Activated CD4-positive, alpha-beta T cell treated with anti-CD3 and anti-CD28 coated beads, Interleukin-10, Interleukin-2, amounts not matched to agents 100 ng/mL and 50 ng/mL, durations not matched to agents 16 hours and 8 hours (primary cell): ENCODE results near the gene ZCWPW1.
"Not testable (repeated sequence)": the region's sequence is repeated elsewhere in the genome, so short reads cannot be mapped to it uniquely, and the experiment has no call there.

Source experiments
- DNase-seq: peaks from one replicate; pipeline ENCODE4 v3.0.0-alpha.2; 2020

The ZCWPW1 gene

GRCh38 chr7:100453854-100454253 lies 25.4 kb upstream of the ZCWPW1 start:
- DNase-seq, result not testable (repeated sequence)

- DNase-seq, result no peak
Observed at GRCh38 chr7:100452513-100452912, 24.0 kb upstream of the ZCWPW1 start.

- no peak for DNase-seq
Observed at GRCh38 chr7:100449190-100449795, 20.8 kb upstream of the ZCWPW1 start.

GRCh38 chr7:100447363-100447762 lies 18.9 kb upstream of the ZCWPW1 start:
- DNase-seq, result not testable (repeated sequence)

GRCh38 chr7:100446040-100446439 lies 17.5 kb upstream of the ZCWPW1 start:
- no peak for DNase-seq

DNA sequence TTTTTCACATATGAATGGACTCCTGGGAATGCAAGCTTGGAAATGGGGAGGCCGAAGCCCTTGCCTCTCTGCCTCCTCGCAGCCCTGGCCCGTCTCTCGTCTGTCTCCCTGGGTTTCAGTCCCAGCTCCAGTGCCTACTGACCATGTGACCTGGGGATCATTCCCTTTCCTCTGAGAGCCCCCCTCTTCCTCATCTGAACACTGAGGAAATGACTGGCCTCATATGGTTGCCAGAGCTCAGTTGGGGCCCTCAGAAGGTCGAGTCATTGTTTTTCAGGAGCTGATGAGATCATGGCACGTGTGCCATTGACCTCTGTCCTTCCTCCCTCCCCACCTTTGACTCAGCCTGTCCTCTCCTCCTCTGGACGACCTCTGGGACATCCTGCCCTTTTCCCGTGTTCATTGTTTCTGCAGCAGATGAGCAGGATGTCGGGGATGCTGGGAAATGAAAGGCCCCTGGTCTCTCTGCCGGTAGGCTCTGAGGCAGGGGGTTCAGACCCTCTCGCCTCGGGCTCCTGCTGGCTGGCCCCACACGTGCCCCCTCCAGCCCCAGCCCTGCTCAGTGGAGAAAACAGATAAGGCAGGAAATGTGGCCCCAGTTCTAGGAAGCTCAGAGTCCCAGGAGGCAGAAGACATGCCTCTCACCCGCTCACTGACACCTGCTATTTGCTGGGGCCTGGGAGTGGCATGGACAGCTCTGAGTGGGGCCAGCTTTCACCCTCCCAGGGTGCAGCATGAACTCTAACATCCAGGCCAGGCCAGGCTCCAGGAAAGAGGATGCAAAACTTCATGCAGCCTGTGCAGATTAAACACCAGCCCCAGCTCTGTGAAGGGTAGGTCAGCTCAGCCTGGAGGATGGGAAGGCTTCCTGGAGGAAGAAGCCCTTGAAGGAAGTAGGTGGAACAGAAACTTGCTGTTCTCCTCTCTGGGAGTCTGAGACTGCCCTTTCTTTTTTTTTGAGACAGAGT lies 16.1 kb upstream of the ZCWPW1 start:
- DNase-seq, result no peak

DNA sequence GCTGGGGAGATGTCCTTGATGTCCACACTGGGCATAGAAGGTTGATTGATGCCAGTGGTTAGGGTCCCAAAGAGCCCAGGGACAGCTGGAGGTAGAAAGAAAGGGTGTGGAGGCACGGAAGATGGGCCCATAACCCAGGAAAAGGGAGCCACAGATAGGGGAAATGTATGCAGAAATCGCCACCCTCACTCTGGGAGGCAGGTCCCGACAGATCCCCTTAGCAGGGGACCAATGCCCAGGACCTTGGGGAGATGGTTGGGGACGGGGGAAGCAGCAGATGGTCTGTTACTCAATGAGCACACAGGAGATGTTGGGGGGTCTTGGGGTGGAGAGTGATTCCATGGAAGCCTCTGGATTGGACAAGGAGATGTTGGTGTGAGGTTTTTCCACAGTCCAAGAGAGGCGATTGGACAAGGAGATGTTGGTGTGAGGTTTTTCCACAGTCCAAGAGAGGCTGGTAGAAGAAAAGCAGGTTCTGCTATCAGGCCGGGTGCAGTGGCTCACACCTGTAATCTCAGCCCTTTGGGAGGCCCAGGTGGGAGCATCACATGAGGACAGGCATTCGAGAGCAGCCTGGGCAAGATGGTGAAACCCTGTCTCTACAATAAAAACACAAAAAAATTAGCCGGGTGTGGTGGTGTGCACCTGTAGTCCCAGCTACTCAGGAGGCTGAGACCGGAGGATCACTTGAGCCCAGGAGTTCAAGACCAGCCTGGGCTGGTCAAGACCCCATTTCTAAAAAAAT lies 14.8 kb upstream of the ZCWPW1 start:
- no peak for DNase-seq

DNA sequence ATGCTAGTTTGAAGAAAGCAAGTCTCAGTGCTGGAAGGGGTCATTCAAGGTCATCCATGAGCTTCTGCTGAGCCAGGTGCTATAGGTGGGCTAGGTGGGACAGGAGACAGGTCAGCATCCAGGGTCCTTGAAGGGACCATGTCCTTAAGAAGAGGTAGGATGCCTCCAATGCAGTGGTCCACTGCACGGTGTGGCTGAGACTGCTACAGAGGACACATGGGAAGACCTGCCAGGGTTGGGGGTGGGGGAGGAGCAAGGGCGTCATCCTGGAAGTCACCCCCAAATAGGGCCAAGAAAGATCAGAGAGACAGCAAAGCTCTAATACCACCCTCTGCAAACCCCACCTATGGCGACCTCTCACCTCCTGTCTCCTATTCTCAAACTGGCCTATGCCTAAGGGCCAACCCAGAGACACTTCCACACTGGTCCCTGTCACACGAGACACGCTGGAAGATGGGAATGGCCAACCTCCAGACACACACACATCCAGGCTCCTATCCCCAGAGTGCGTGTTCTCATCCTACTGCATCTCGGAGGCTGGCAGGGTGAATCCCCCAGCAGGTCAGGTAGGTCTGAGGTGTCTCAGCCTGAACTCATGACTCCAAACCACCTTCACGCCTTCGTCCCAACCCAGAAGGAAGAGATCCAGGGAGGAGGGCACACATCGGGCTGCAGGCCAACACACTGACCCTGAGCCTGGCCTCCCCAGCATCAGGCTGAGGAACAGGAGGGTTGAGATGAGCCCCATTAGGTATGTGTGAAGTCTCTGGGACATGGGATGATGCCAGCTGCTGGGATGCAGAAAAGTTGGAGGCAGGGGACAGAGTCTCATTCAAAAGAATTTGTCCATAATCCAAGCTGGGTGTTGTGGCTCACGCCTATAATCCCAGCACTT lies 13.4 kb upstream of the ZCWPW1 start:
- DNase-seq, result no peak

DNA sequence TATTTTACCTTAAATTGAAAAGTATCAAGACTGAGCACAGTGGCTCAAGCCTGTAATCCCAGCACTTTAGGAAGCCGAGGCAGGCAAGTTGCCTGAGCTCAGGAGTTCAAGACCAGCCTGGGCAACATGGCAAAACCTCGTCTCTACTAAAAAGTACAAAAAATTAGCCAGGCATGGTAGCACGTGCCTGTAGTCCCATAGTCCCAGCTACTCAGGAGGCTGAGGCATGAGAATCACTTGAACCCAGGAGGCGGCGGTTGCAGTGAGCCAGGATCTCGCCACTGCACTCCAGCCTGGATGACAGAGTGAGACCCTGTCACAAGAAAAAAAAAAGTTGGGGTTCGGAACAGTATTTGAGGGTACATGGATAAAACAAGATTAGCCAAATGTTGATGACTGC lies 10.7 kb upstream of the ZCWPW1 start:
- not testable (repeated sequence) for DNase-seq

- DNase-seq, result not testable (repeated sequence)
Observed at GRCh38 chr7:100438731-100439130, 10.2 kb upstream of the ZCWPW1 start.

DNA sequence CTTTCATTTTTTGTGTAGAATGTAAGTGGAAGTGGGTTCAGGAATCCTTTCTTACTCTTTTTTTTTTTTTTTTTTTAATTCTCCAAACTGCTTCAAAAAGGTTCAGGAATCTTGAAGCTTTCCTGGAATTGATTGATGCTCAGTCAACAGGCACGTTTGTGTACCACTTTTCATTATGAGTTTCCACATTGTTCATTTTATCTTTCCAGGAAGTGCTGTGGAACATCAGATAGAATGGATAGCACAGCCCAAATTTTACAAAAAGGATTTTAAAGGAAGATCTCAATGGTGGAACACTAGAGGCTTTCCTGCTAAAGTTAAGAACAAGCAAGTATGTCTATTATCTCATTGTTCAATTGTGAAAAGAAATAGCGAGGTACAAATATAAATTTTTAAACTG lies 9.7 kb upstream of the ZCWPW1 start:
- no peak for DNase-seq

DNA sequence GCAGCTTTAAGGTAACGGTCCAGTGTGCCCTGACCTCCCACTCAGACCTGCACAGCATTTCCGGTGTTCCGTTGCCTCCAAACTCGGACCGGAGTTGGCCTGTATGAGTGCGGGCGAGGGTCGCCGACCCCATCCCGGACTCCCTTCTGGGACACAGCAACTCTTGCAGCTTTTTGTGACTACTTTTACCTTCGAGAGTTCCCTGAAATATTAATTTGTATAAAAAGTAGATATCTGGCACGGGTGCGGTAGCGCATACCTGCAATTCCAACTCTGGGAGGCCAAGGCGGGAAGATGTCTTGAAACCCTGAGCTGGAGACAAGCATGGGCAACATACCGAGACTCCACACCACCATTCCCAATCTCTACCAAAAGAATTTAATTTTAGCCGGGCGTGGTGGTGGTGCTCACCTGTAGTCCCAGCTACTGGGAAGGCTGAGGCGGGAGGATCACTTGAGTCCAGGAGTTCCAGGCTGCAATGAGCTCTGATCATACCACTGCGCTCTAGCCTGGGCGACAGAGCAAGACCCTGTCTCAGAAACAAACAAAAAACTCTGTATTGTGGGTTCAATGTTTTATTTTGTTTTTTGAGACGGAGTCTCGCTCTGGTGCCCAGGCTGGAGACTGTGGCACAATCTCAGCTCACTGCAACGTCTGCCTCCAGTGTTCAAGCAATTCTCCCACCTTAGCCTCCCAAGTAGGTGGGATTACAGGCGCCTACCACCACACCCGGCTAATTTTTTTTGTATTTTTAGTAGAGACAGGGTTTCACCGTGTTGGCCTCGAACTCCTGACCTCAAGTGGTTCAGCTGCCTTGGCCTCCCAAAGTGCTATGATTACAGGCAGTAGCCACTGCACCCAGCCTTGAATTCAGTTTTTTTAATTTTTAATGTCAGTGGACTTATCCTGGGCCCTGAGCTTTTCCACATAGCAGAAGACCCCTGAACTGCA lies 8.9 kb upstream of the ZCWPW1 start:
- no peak for DNase-seq

- DNase-seq, result peak; percentile 59
Observed at GRCh38 chr7:100435401-100436304, 7.2 kb upstream of the ZCWPW1 start.

DNA sequence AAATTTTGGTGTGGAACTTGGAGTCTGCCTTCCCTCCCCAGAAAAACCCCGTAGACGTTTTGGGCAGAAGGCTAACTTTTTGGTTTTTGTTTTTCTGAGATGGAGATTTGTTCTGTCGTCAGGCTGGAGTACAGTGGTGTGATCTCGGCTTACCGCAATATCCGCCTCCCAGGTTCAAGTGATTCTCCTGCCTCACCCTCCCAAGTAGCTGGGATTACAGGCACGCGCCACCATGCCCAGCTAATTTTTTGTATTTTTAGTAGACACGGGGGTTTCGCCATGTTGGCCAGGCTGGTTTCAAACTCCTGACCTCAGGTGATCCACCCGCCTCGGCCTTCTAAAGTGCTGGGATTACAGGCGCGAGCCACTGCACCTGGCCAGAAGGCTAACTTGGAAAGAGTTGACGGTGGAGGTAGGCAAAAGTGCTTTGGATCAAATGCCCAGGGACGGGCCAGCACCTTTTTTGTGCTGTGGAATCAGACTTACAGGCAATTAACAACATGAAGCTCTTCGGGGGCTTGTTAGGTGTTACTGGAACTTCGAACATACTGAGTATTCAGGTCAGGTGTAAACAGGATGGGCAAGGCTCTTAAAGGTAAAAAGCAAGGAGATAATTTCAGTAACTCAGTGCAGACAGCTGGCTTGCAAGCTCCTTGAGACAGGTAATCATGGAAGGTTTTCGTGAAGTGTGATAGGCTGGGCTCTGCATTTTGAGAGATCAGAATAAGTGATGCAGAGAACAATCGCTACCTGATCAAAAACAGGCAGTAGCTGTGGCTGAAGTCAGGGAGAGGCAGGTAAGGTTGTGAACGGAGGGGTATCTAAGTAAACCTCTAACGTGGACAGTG lies 6.0 kb upstream of the ZCWPW1 start:
- DNase-seq, result no peak

- DNase-seq, result no peak
Observed at GRCh38 chr7:100433592-100434296, 5.2 kb upstream of the ZCWPW1 start.

- DNase-seq, result no peak
Observed at GRCh38 chr7:100433276-100433591, 4.7 kb upstream of the ZCWPW1 start.

- DNase-seq, result no peak
Observed at GRCh38 chr7:100432621-100433275, 4.2 kb upstream of the ZCWPW1 start.

DNA sequence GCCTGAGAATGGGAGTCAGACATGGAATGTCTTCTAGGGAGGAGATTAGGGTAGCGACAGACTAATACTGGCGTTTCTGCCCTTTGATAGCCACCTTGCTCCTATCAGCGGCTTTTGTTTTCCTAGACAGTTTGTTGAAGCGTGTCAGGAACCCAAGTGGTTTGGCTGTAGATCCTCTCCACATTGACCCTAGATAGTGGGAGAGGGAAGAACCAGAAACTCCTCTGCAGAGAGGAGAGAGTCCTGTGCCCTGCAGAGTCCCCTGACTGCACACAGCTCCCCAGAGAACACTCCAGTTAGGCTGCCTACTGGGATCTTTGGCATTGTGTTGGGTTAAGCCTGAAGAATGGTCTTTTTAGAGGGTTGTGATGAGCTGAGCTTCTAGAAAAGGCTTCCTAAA lies 3.5 kb upstream of the ZCWPW1 start:
- DNase-seq, result no peak
